Rectal smooth muscle tissue (tissue), 1 donor: ENCODE measurements around the gene CELA1.

Experiments used
- H3K27ac ChIP-seq: one replicate; pipeline ENCODE4 v1.7.0; 2013; ENCODE audit warnings: low read depth, low read length, inconsistent platforms
- H3K27me3 ChIP-seq: one replicate; pipeline ENCODE4 v1.7.0; 2013; ENCODE audit warnings: low read length; ENCODE audit not compliant: control insufficient read depth, insufficient read depth
- H3K36me3 ChIP-seq: one replicate; pipeline ENCODE4 v1.7.0; 2013; ENCODE audit warnings: low read length; ENCODE audit not compliant: control insufficient read depth, insufficient read depth
- H3K4me1 ChIP-seq: one replicate; pipeline ENCODE4 v1.7.0; 2013; ENCODE audit warnings: low read length; ENCODE audit not compliant: control insufficient read depth, insufficient read depth
- H3K4me3 ChIP-seq: one replicate; pipeline ENCODE4 v1.7.0; 2013; ENCODE audit warnings: low read length
- H3K9ac ChIP-seq: one replicate; pipeline ENCODE4 v1.7.0; 2013; ENCODE audit warnings: low read length

CELA1 gene

GRCh38 chr12:51370667-51371066 lies 24.2 kb upstream of the CELA1 start:
- H3K27me3 ChIP-seq, result no peaks in the 10 kb centered on the region
- H3K9ac ChIP-seq, result no peak overlapping the region
- H3K4me3 ChIP-seq, result no peak overlapping the region
- peaks cover 5% of the 10 kb centered on the region for H3K4me1 ChIP-seq
- H3K27ac ChIP-seq, result no peak overlapping the region
- H3K36me3 ChIP-seq, result no peaks in the 10 kb centered on the region

GRCh38 chr12:51369581-51369980 lies 23.1 kb upstream of the CELA1 start:
- Histone ChIP-seq H3K36me3 (no peaks in the 10 kb centered on the region), H3K4me1 (peaks cover 5% of the 10 kb centered on the region), H3K27me3 (no peaks in the 10 kb centered on the region), H3K4me3 (no peak overlapping the region), H3K9ac (no peak overlapping the region), H3K27ac (no peak overlapping the region)

GRCh38 chr12:51368640-51369517 lies 22.4 kb upstream of the CELA1 start:
- Histone ChIP-seq H3K4me3 (no peak overlapping the region), H3K27me3 (no peaks in the 10 kb centered on the region), H3K27ac (no peak overlapping the region), H3K4me1 (peaks cover 5% of the 10 kb centered on the region), H3K9ac (no peak overlapping the region), H3K36me3 (no peaks in the 10 kb centered on the region)

GRCh38 chr12:51365276-51365675 lies 18.8 kb upstream of the CELA1 start:
- Histone ChIP-seq H3K27me3 (no peaks in the 10 kb centered on the region), H3K4me1 (no peaks in the 10 kb centered on the region), H3K27ac (no peak overlapping the region), H3K9ac (no peak overlapping the region), H3K36me3 (no peaks in the 10 kb centered on the region), H3K4me3 (no peak overlapping the region)

- no peak overlapping the region for H3K9ac ChIP-seq
- H3K27me3 ChIP-seq, result no peaks in the 10 kb centered on the region
- no peak overlapping the region for H3K27ac ChIP-seq
- no peaks in the 10 kb centered on the region for H3K36me3 ChIP-seq
- H3K4me3 ChIP-seq, result no peak overlapping the region
- no peaks in the 10 kb centered on the region for H3K4me1 ChIP-seq
These were observed 17.5 kb upstream of the CELA1 start for GRCh38 chr12:51364001-51364400.

- H3K27me3 ChIP-seq, result no peaks in the 10 kb centered on the region
- no peaks in the 10 kb centered on the region for H3K4me1 ChIP-seq
- no peak overlapping the region for H3K27ac ChIP-seq
- H3K9ac ChIP-seq, result no peak overlapping the region
- H3K36me3 ChIP-seq, result no peaks in the 10 kb centered on the region
- H3K4me3 ChIP-seq, result no peak overlapping the region
These were observed 16.4 kb upstream of the CELA1 start for GRCh38 chr12:51362747-51363342.

GRCh38 chr12:51362307-51362706 lies 15.8 kb upstream of the CELA1 start:
- H3K4me3 ChIP-seq, result no peak overlapping the region
- H3K27ac ChIP-seq, result no peak overlapping the region
- no peaks in the 10 kb centered on the region for H3K36me3 ChIP-seq
- no peaks in the 10 kb centered on the region for H3K27me3 ChIP-seq
- no peaks in the 10 kb centered on the region for H3K4me1 ChIP-seq
- no peak overlapping the region for H3K9ac ChIP-seq

- Histone ChIP-seq H3K9ac (no peak overlapping the region), H3K36me3 (no peaks in the 10 kb centered on the region), H3K27me3 (no peaks in the 10 kb centered on the region), H3K4me1 (no peaks in the 10 kb centered on the region), H3K27ac (no peak overlapping the region), H3K4me3 (no peak overlapping the region)
These were observed 14.9 kb upstream of the CELA1 start for GRCh38 chr12:51361161-51362016.

- Histone ChIP-seq H3K27ac (no peak overlapping the region), H3K36me3 (no peaks in the 10 kb centered on the region), H3K27me3 (no peaks in the 10 kb centered on the region), H3K4me3 (no peak overlapping the region), H3K9ac (no peak overlapping the region), H3K4me1 (no peaks in the 10 kb centered on the region)
These were observed 13.8 kb upstream of the CELA1 start for GRCh38 chr12:51360315-51360714.

- no peaks in the 10 kb centered on the region for H3K36me3 ChIP-seq
These were observed 13.4 kb upstream of the CELA1 start for GRCh38 chr12:51359851-51360250.

GRCh38 chr12:51358496-51358895 lies 12.0 kb upstream of the CELA1 start:
- Histone ChIP-seq H3K9ac (no peak overlapping the region), H3K4me1 (no peaks in the 10 kb centered on the region), H3K27ac (no peak overlapping the region), H3K4me3 (no peak overlapping the region), H3K27me3 (no peaks in the 10 kb centered on the region), H3K36me3 (no peaks in the 10 kb centered on the region)

More at GRCh38 chr12:51359851-51360250, 13.4 kb upstream of the CELA1 start:
- H3K27me3 ChIP-seq, result no peaks in the 10 kb centered on the region
- H3K4me3 ChIP-seq, result no peak overlapping the region
- H3K9ac ChIP-seq, result no peak overlapping the region
- H3K4me1 ChIP-seq, result no peaks in the 10 kb centered on the region
- H3K27ac ChIP-seq, result no peak overlapping the region

- H3K9ac ChIP-seq, result no peak overlapping the region
- H3K27me3 ChIP-seq, result no peaks in the 10 kb centered on the region
- no peaks in the 10 kb centered on the region for H3K4me1 ChIP-seq
- H3K4me3 ChIP-seq, result no peak overlapping the region
- H3K27ac ChIP-seq, result no peak overlapping the region
- no peaks in the 10 kb centered on the region for H3K36me3 ChIP-seq
These were observed 11.0 kb upstream of the CELA1 start for GRCh38 chr12:51357374-51358047.
